Measurements from ENCODE around the gene TMEM59L. TPM values are rescaled to one million over a fixed set of nuclear protein-coding genes. Genes with fewer than 3 reads are reported as not detected.

The TMEM59L gene
- total and polyA plus RNA-seq, 9 of the 15 experiments (the other 6 are each of a cell fraction or from before 2014, with no cell fraction given), result 0.37 TPM; not detected in 8

GRCh38 chr19:18669524-18669817, 56.8 kb downstream of the TMEM59L start:
- Histone ChIP-seq H3K4me2 (ENCODE audit: insufficient read depth, low read length) (no peak overlapping the region), H3K4me1 (replicated peaks in 1 of 2; ENCODE audit: control insufficient read depth in 2 of 2, insufficient read depth in 2 of 2, low read length in 2 of 2) (peaks cover 0 to 20% of the 10 kb centered on the region in 2 experiments; a peak in 2 of 5 replicates), H3K27ac (ENCODE audit: extremely low read depth, low read depth, low read length) (no peak overlapping the region), H4K20me1 (replicated peaks; ENCODE audit: control insufficient read depth, insufficient read depth, low read length) (no peaks in the 10 kb centered on the region), H3K9me1 (ENCODE audit: control insufficient read depth, insufficient read depth, low read length) (no peaks in the 10 kb centered on the region), H3K27me3 (ENCODE audit: control insufficient read depth in 2 of 2, insufficient read depth in 2 of 2, low read length in 2 of 2) (no peaks in the 10 kb centered on the region), H3K9me3 (replicated peaks; ENCODE audit: control insufficient read depth, insufficient read depth, low read depth, low read length) (no peaks in the 10 kb centered on the region; the same call in 1 of the 2 replicates), H3K9ac (ENCODE audit: insufficient read depth in 1 of 2, low read depth in 2 of 2, low read length in 2 of 2) (peak overlapping the region in 1 of 2 experiments; percentile 2; a peak in 1 of 4 replicates), H2AFZ (ENCODE audit: low read depth, low read length) (no peak overlapping the region), H3K79me2 (ENCODE audit: control insufficient read depth, insufficient read depth, low read length) (no peaks in the 10 kb centered on the region), H3K4me3 (no peak overlapping the region), H3K36me3 (ENCODE audit: control insufficient read depth, insufficient read depth, low read length) (peaks cover 20% of the 10 kb centered on the region; the same call in 1 of the 3 replicates)
- intact Hi-C loops (cut with micrococcal nuclease) (no loop called here), in situ Hi-C loops (cut with MboI) (no loop called here)
- POLR2A ChIA-PET, result interaction anchor here (0.8 kb wide), 1 partner anchor 23 kb away, joined by 8 read pairs; no protein-coding TSS in a partner anchor
- no TSS peak for BruUV-seq (replicated peaks)
- no peak for DNase-seq (ENCODE audit: extremely low read depth in 1 of 4, low spot score in 3 of 4)
- ATAC-seq, result no peak
- FAIRE-seq, result no peak
- 80% methylated on average over 11 of the region's 12 CpGs for WGBS (ENCODE audit: insufficient coverage, low coverage, missing lambda C conversion rate)
- TF ChIP-seq SUPT5H (IDR thresholded peaks at IDR 0.05) (no peak), HNRNPL (IDR thresholded peaks at IDR 0.05; ENCODE audit: low read depth, low read length) (no peak), CBX1 (IDR thresholded peaks at IDR 0.05; ENCODE audit: low read depth) (no peak), HDAC1 (IDR thresholded peaks at IDR 0.05) (no peak), TRIM25 (IDR thresholded peaks at IDR 0.05; ENCODE audit: borderline replicate concordance) (no peak), ZSCAN32 (CRISPR knock-in tag; IDR thresholded peaks at IDR 0.05) (no peak), SRSF1 (IDR thresholded peaks at IDR 0.05; ENCODE audit: low read depth, low read length) (no peak)
- TF ChIP-seq, protein P1, sequence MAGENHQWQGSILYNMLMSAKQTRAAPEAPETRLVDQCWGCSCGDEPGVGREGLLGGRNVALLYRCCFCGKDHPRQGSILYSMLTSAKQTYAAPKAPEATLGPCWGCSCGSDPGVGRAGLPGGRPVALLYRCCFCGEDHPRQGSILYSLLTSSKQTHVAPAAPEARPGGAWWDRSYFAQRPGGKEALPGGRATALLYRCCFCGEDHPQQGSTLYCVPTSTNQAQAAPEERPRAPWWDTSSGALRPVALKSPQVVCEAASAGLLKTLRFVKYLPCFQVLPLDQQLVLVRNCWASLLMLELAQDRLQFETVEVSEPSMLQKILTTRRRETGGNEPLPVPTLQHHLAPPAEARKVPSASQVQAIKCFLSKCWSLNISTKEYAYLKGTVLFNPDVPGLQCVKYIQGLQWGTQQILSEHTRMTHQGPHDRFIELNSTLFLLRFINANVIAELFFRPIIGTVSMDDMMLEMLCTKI (IDR thresholded peaks at IDR 0.05; ENCODE audit: partially characterized antibody), result no peak
- CTCF ChIA-PET (ENCODE audit: low intra/inter-chr PET ratio), result no interaction called here
